HEK293 (cell line): ENCODE measurements around the gene DDX52.

ENCODE experiments used
- HOXA7 ChIP-seq: sonication (generic); formaldehyde crosslinking; IDR thresholded peaks from 2 replicates; pipeline ENCODE4 v1.8.1; 2022; ENCODE audit warnings: missing genetic modification reagents, borderline replicate concordance
- ZNF202 ChIP-seq: fragments of 450-650 bp; formaldehyde crosslinking; IDR thresholded peaks from 2 replicates; pipeline ENCODE4 v1.5.1; 2016; ENCODE audit warnings: missing biosample characterization, missing genetic modification characterization, borderline replicate concordance
- ZNF624 ChIP-seq: fragments of 450-650 bp; formaldehyde crosslinking; IDR thresholded peaks from 2 replicates; pipeline ENCODE4 v1.5.1; 2017; ENCODE audit warnings: missing biosample characterization, missing genetic modification characterization
- ZNF776 ChIP-seq: fragments of 450-650 bp; formaldehyde crosslinking; IDR thresholded peaks from 2 replicates; pipeline ENCODE4 v1.5.0; 2017; ENCODE audit warnings: missing biosample characterization, missing genetic modification characterization, borderline replicate concordance
- ZNF785 ChIP-seq: fragments of 450-650 bp; formaldehyde crosslinking; IDR thresholded peaks from 2 replicates; pipeline ENCODE4 v1.5.1; 2016; ENCODE audit warnings: missing biosample characterization, missing genetic modification characterization
- TF ChIP-seq, protein P1 (sequence below): fragments of 450-650 bp; formaldehyde crosslinking; IDR thresholded peaks from 2 replicates; pipeline ENCODE4 v1.5.1; 2016; ENCODE audit warnings: missing biosample characterization, missing genetic modification characterization, low read depth
- TF ChIP-seq, protein P2 (sequence below): fragments of 450-650 bp; formaldehyde crosslinking; IDR thresholded peaks from 2 replicates; pipeline ENCODE4 v1.5.1; 2016; ENCODE audit warnings: missing biosample characterization, missing genetic modification characterization

DNA sequence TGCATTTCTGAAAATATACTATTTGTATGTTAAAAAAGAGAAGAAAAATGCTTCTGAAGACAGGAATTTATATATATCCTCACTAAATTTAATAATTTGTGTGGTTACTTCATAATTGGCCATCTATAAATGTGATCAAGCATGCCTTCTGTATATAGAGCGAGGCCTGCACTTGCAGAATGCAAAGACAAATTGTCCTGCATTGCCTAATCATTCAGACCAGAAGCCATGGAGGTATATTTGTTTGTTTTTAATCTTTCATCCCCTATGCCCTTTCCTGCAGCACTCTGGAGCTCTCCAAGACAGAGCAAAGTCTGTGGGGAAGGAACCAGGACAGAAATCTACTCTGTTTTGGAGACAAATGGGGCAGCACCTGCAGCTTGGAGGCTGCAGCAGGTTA, 23.8 kb upstream of the DDX52 start:
- TF ChIP-seq ZNF202 (tag by site-specific recombination) = no peak
- no peak for TF ChIP-seq ZNF624 (tag by site-specific recombination)
- TF ChIP-seq HOXA7 = no peak
- TF ChIP-seq, protein P1, sequence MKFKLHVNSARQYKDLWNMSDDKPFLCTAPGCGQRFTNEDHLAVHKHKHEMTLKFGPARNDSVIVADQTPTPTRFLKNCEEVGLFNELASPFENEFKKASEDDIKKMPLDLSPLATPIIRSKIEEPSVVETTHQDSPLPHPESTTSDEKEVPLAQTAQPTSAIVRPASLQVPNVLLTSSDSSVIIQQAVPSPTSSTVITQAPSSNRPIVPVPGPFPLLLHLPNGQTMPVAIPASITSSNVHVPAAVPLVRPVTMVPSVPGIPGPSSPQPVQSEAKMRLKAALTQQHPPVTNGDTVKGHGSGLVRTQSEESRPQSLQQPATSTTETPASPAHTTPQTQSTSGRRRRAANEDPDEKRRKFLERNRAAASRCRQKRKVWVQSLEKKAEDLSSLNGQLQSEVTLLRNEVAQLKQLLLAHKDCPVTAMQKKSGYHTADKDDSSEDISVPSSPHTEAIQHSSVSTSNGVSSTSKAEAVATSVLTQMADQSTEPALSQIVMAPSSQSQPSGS (tag by site-specific recombination) = no peak
- TF ChIP-seq, protein P2, sequence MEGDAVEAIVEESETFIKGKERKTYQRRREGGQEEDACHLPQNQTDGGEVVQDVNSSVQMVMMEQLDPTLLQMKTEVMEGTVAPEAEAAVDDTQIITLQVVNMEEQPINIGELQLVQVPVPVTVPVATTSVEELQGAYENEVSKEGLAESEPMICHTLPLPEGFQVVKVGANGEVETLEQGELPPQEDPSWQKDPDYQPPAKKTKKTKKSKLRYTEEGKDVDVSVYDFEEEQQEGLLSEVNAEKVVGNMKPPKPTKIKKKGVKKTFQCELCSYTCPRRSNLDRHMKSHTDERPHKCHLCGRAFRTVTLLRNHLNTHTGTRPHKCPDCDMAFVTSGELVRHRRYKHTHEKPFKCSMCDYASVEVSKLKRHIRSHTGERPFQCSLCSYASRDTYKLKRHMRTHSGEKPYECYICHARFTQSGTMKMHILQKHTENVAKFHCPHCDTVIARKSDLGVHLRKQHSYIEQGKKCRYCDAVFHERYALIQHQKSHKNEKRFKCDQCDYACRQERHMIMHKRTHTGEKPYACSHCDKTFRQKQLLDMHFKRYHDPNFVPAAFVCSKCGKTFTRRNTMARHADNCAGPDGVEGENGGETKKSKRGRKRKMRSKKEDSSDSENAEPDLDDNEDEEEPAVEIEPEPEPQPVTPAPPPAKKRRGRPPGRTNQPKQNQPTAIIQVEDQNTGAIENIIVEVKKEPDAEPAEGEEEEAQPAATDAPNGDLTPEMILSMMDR = no peak
- no peak for TF ChIP-seq ZNF785 (tag by site-specific recombination)
- no peak for TF ChIP-seq ZNF776 (tag by site-specific recombination)
